Stimulated activated CD8-positive, alpha-beta memory T cell treated with anti-CD3 and anti-CD28 coated beads, Interleukin-15, amount 100 ng/mL, for 4 hours (primary cell): ENCODE data around the gene FAM171A1.
"Not testable (repeated sequence)": the region's sequence is repeated elsewhere in the genome, so short reads cannot be mapped to it uniquely, and the experiment has no call there.

Experiments
- DNase-seq, 2 donors: peaks; one replicate each; pipeline ENCODE4 v3.0.0-alpha.2; 2020; ENCODE audit warnings: low read depth in 2 of 2

FAM171A1 gene

GRCh38 chr10:15290150-15290549 lies 80.9 kb downstream of the FAM171A1 start:
- no peak for DNase-seq

- no peak for DNase-seq
Observed at GRCh38 chr10:15280974-15281373, 90.1 kb downstream of the FAM171A1 start.

GRCh38 chr10:15280462-15280861 lies 90.6 kb downstream of the FAM171A1 start:
- no peak for DNase-seq

GRCh38 chr10:15279236-15279635 lies 91.9 kb downstream of the FAM171A1 start:
- DNase-seq, result no peak

- no peak for DNase-seq
Observed at GRCh38 chr10:15278786-15279185, 92.3 kb downstream of the FAM171A1 start.

GRCh38 chr10:15276039-15276438 lies 95.0 kb downstream of the FAM171A1 start:
- not testable (repeated sequence) for DNase-seq

GRCh38 chr10:15269838-15270237 lies 101.3 kb downstream of the FAM171A1 start:
- not testable (repeated sequence) for DNase-seq

GRCh38 chr10:15267496-15267895 lies 103.6 kb downstream of the FAM171A1 start:
- no peak for DNase-seq

GRCh38 chr10:15266117-15266516 lies 105.0 kb downstream of the FAM171A1 start:
- no peak for DNase-seq

- DNase-seq, result no peak
Observed at GRCh38 chr10:15265558-15265957, 105.5 kb downstream of the FAM171A1 start.

- DNase-seq, result no peak
Observed at GRCh38 chr10:15265056-15265455, 106.0 kb downstream of the FAM171A1 start.

- DNase-seq, result no peak
Observed at GRCh38 chr10:15263657-15264323, 107.3 kb downstream of the FAM171A1 start.

- DNase-seq, result no peak
Observed at GRCh38 chr10:15262036-15262713, 108.9 kb downstream of the FAM171A1 start.

- no peak for DNase-seq
Observed at GRCh38 chr10:15259136-15259535, 112.0 kb downstream of the FAM171A1 start.

GRCh38 chr10:15258255-15258654 lies 112.8 kb downstream of the FAM171A1 start:
- no peak for DNase-seq

- DNase-seq, result no peak
Observed at GRCh38 chr10:15255961-15256360, 115.1 kb downstream of the FAM171A1 start.

GRCh38 chr10:15254808-15255648 lies 116.1 kb downstream of the FAM171A1 start:
- DNase-seq, result no peak

GRCh38 chr10:15253951-15254807 lies 116.9 kb downstream of the FAM171A1 start:
- DNase-seq, result no peak

GRCh38 chr10:15252396-15252795 lies 118.7 kb downstream of the FAM171A1 start:
- no peak for DNase-seq

GRCh38 chr10:15251791-15252380 lies 119.2 kb downstream of the FAM171A1 start:
- no peak for DNase-seq

- DNase-seq, result no peak
Observed at GRCh38 chr10:15245530-15245929, 125.6 kb downstream of the FAM171A1 start.
